Measurements from ENCODE around the gene PTPRN2.

- TF ChIP-seq CTCF (conservative IDR thresholded peaks at IDR 0.05) (no peak), EZH2 (IDR thresholded peaks at IDR 0.05; ENCODE audit: low read depth) (no peak)
These were observed 173.6 kb downstream of the PTPRN2 start for GRCh38 chr7:158414002-158414401.

Data from PC-9 (cell line).